ENCODE measurements around the gene MFSD2B. TPM values are rescaled to one million over a fixed set of nuclear protein-coding genes. Genes with fewer than 3 reads are reported as not detected.

MFSD2B gene
- total and polyA plus RNA-seq, 10 of the 15 experiments (the other 5 are each of a cell fraction or from before 2014, with no cell fraction given): 0.07 to 0.51 (median 0.16) TPM; not detected in 4

DNA sequence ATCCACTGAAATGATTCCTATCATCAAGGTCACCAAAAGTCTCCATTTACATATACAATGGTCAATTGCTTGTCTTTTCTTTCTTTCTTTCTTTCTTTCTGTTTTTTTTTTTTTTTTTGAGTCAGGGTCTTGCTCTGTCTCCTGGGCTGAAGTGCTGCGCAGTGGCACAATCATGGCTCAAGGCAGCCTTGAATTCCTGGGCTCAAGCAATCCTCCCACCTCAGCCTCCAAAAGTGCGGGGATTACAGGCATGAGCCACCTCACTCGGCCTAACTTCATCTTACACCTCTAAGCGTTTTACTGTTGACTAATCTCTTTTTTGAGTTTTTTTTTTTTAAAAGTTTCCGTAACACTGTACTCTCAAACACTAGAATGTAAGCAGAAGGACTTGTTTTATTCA lies 65.4 kb downstream of the MFSD2B start (continued):
- TF ChIP-seq SUPT20H (IDR thresholded peaks at IDR 0.05; ENCODE audit: borderline replicate concordance, control insufficient read depth, low read depth, low read length) (no peak), ESRRA (IDR thresholded peaks at IDR 0.05; ENCODE audit: low read length) (no peak)
- TF ChIP-seq, protein P1, sequence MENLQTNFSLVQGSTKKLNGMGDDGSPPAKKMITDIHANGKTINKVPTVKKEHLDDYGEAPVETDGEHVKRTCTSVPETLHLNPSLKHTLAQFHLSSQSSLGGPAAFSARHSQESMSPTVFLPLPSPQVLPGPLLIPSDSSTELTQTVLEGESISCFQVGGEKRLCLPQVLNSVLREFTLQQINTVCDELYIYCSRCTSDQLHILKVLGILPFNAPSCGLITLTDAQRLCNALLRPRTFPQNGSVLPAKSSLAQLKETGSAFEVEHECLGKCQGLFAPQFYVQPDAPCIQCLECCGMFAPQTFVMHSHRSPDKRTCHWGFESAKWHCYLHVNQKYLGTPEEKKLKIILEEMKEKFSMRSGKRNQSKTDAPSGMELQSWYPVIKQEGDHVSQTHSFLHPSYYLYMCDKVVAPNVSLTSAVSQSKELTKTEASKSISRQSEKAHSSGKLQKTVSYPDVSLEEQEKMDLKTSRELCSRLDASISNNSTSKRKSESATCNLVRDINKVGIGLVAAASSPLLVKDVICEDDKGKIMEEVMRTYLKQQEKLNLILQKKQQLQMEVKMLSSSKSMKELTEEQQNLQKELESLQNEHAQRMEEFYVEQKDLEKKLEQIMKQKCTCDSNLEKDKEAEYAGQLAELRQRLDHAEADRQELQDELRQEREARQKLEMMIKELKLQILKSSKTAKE (IDR thresholded peaks at IDR 0.05; ENCODE audit: low read depth, poor library complexity, severe bottlenecking): no peak

Small RNAs within 50 kb of the gene (small RNA-seq; reads per million reads assigned to genes)
- not detected for gene RN7SL610P
- not detected for gene RNU6-370P

Other genes with a start within 250 kb of the MFSD2B start
Only the 7 nearest of the 9 such genes appear.
- gene ATAD2B, start 83.0 kb upstream of the MFSD2B start, total RNA-seq (2014; rRNA removed): 21.5 and 28.9 TPM in 2 replicates
- gene ATAD2B, start 83.0 kb upstream of the MFSD2B start, total RNA-seq (2014; rRNA removed; fragmentation: Illumina TruSeq; extraction: Trizol): 28.9 and 29.9 TPM in 2 replicates
- 22.8 and 29.9 TPM in 2 replicates for gene ATAD2B, start 83.0 kb upstream of the MFSD2B start, total RNA-seq (2021)
- 15.7 and 23.1 TPM in 2 replicates for gene ATAD2B, start 83.0 kb upstream of the MFSD2B start, polyA plus RNA-seq (2011; rRNA removed)
- gene ATAD2B, start 83.0 kb upstream of the MFSD2B start, polyA plus RNA-seq (2014; fragmentation: Illumina TruSeq; extraction: Trizol): 17.9 and 21.1 TPM in 2 replicates
- 1 to 10 TPM; 3.6 to 5.4 TPM for gene ATAD2B, start 83.0 kb upstream of the MFSD2B start, polyA plus RNA-seq (2014; fragmentation: Nextera tagmentation; extraction: Ambion mirVana)
- 10.5 and 11.0 TPM in 2 replicates for gene ATAD2B, start 83.0 kb upstream of the MFSD2B start, polyA plus RNA-seq (2014; rRNA removed)
- gene ATAD2B, start 83.0 kb upstream of the MFSD2B start, polyA plus RNA-seq (2016; fragmentation: Nextera tagmentation; extraction: Ambion mirVana): 10 to 100 TPM; 15.5 to 19.5 TPM
- gene UBXN2A, start 69.6 kb upstream of the MFSD2B start, total RNA-seq (2014; rRNA removed): 13.4 and 15.7 TPM in 2 replicates
- gene UBXN2A, start 69.6 kb upstream of the MFSD2B start, total RNA-seq (2014; rRNA removed; fragmentation: Illumina TruSeq; extraction: Trizol): 16.6 and 16.8 TPM in 2 replicates
- 14.0 and 15.8 TPM in 2 replicates for gene UBXN2A, start 69.6 kb upstream of the MFSD2B start, total RNA-seq (2021)
- 11.8 and 19.2 TPM in 2 replicates for gene UBXN2A, start 69.6 kb upstream of the MFSD2B start, polyA plus RNA-seq (2011; rRNA removed)
- 17.6 and 19.0 TPM in 2 replicates for gene UBXN2A, start 69.6 kb upstream of the MFSD2B start, polyA plus RNA-seq (2014; fragmentation: Illumina TruSeq; extraction: Trizol)
- 1 to 10 TPM; 3.7 to 7.2 TPM for gene UBXN2A, start 69.6 kb upstream of the MFSD2B start, polyA plus RNA-seq (2014; fragmentation: Nextera tagmentation; extraction: Ambion mirVana)
- gene UBXN2A, start 69.6 kb upstream of the MFSD2B start, polyA plus RNA-seq (2014; rRNA removed): 10.8 and 10.9 TPM in 2 replicates
- 10 to 100 TPM; 19.2 to 23.5 TPM for gene UBXN2A, start 69.6 kb upstream of the MFSD2B start, polyA plus RNA-seq (2016; fragmentation: Nextera tagmentation; extraction: Ambion mirVana)
- gene WDCP, start 37.3 kb downstream of the MFSD2B start, total RNA-seq (2014; rRNA removed): 13.8 and 14.6 TPM in 2 replicates
- gene WDCP, start 37.3 kb downstream of the MFSD2B start, total RNA-seq (2014; rRNA removed; fragmentation: Illumina TruSeq; extraction: Trizol): 14.2 and 14.3 TPM in 2 replicates
- gene WDCP, start 37.3 kb downstream of the MFSD2B start, total RNA-seq (2021): 20.6 and 21.3 TPM in 2 replicates
- gene WDCP, start 37.3 kb downstream of the MFSD2B start, polyA plus RNA-seq (2011; rRNA removed): 19.6 and 19.9 TPM in 2 replicates
- 15.0 and 16.5 TPM in 2 replicates for gene WDCP, start 37.3 kb downstream of the MFSD2B start, polyA plus RNA-seq (2014; fragmentation: Illumina TruSeq; extraction: Trizol)
- gene WDCP, start 37.3 kb downstream of the MFSD2B start, polyA plus RNA-seq (2014; fragmentation: Nextera tagmentation; extraction: Ambion mirVana): 1 to 10 TPM; 5.5 to 6.1 TPM
- 8.9 and 10.5 TPM in 2 replicates for gene WDCP, start 37.3 kb downstream of the MFSD2B start, polyA plus RNA-seq (2014; rRNA removed)
- gene WDCP, start 37.3 kb downstream of the MFSD2B start, polyA plus RNA-seq (2016; fragmentation: Nextera tagmentation; extraction: Ambion mirVana): 10 to 100 TPM; 12.1 to 12.5 TPM
- gene FKBP1B, start 39.7 kb downstream of the MFSD2B start, total RNA-seq (2014; rRNA removed): 0.16 and 0.23 TPM in 2 replicates
- gene FKBP1B, start 39.7 kb downstream of the MFSD2B start, total RNA-seq (2014; rRNA removed; fragmentation: Illumina TruSeq; extraction: Trizol): 0.18 TPM in 1 of 2 replicates, not detected in the other
- gene FKBP1B, start 39.7 kb downstream of the MFSD2B start, total RNA-seq (2021): 0.33 TPM in 1 of 2 replicates, not detected in the other
- gene FKBP1B, start 39.7 kb downstream of the MFSD2B start, polyA plus RNA-seq (2011; rRNA removed): 0.24 and 0.27 TPM in 2 replicates
- 0.43 and 0.47 TPM in 2 replicates for gene FKBP1B, start 39.7 kb downstream of the MFSD2B start, polyA plus RNA-seq (2014; fragmentation: Illumina TruSeq; extraction: Trizol)
- under 1 TPM; 0.23 to 0.38 TPM for gene FKBP1B, start 39.7 kb downstream of the MFSD2B start, polyA plus RNA-seq (2014; fragmentation: Nextera tagmentation; extraction: Ambion mirVana)
- 0.30 and 0.53 TPM in 2 replicates for gene FKBP1B, start 39.7 kb downstream of the MFSD2B start, polyA plus RNA-seq (2014; rRNA removed)
- under 1 TPM; 0.21 to 0.23 TPM for gene FKBP1B, start 39.7 kb downstream of the MFSD2B start, polyA plus RNA-seq (2016; fragmentation: Nextera tagmentation; extraction: Ambion mirVana)
- gene SF3B6, start 66.2 kb downstream of the MFSD2B start, total RNA-seq (2014; rRNA removed): 157 and 185 TPM in 2 replicates
- 246 and 250 TPM in 2 replicates for gene SF3B6, start 66.2 kb downstream of the MFSD2B start, total RNA-seq (2014; rRNA removed; fragmentation: Illumina TruSeq; extraction: Trizol)
- gene SF3B6, start 66.2 kb downstream of the MFSD2B start, total RNA-seq (2021): 117 and 118 TPM in 2 replicates
- 248 and 325 TPM in 2 replicates for gene SF3B6, start 66.2 kb downstream of the MFSD2B start, polyA plus RNA-seq (2011; rRNA removed)
- gene SF3B6, start 66.2 kb downstream of the MFSD2B start, polyA plus RNA-seq (2014; fragmentation: Illumina TruSeq; extraction: Trizol): 258 and 323 TPM in 2 replicates
- 100 to 1,000 TPM; 538 to 584 TPM for gene SF3B6, start 66.2 kb downstream of the MFSD2B start, polyA plus RNA-seq (2014; fragmentation: Nextera tagmentation; extraction: Ambion mirVana)
- gene SF3B6, start 66.2 kb downstream of the MFSD2B start, polyA plus RNA-seq (2014; rRNA removed): 226 and 283 TPM in 2 replicates
- 100 to 1,000 TPM; 372 to 415 TPM for gene SF3B6, start 66.2 kb downstream of the MFSD2B start, polyA plus RNA-seq (2016; fragmentation: Nextera tagmentation; extraction: Ambion mirVana)
- gene TP53I3, start 74.7 kb downstream of the MFSD2B start, total RNA-seq (2014; rRNA removed): 12.2 and 13.0 TPM in 2 replicates
- 10.0 and 12.3 TPM in 2 replicates for gene TP53I3, start 74.7 kb downstream of the MFSD2B start, total RNA-seq (2014; rRNA removed; fragmentation: Illumina TruSeq; extraction: Trizol)
- gene TP53I3, start 74.7 kb downstream of the MFSD2B start, total RNA-seq (2021): 10.9 and 11.4 TPM in 2 replicates
- gene TP53I3, start 74.7 kb downstream of the MFSD2B start, polyA plus RNA-seq (2011; rRNA removed): 5.2 and 6.2 TPM in 2 replicates
- 4.7 and 6.5 TPM in 2 replicates for gene TP53I3, start 74.7 kb downstream of the MFSD2B start, polyA plus RNA-seq (2014; fragmentation: Illumina TruSeq; extraction: Trizol)
- 1 to 10 TPM; 1.4 to 2.6 TPM for gene TP53I3, start 74.7 kb downstream of the MFSD2B start, polyA plus RNA-seq (2014; fragmentation: Nextera tagmentation; extraction: Ambion mirVana)
- gene TP53I3, start 74.7 kb downstream of the MFSD2B start, polyA plus RNA-seq (2014; rRNA removed): 15.8 and 16.2 TPM in 2 replicates
- gene TP53I3, start 74.7 kb downstream of the MFSD2B start, polyA plus RNA-seq (2016; fragmentation: Nextera tagmentation; extraction: Ambion mirVana): 10 to 100 TPM; 47.6 to 57.4 TPM
- gene PFN4, start 113.2 kb downstream of the MFSD2B start, total RNA-seq (2014; rRNA removed): 0.93 and 1.0 TPM in 2 replicates
- 1.3 and 1.6 TPM in 2 replicates for gene PFN4, start 113.2 kb downstream of the MFSD2B start, total RNA-seq (2014; rRNA removed; fragmentation: Illumina TruSeq; extraction: Trizol)
- 0.98 and 1.4 TPM in 2 replicates for gene PFN4, start 113.2 kb downstream of the MFSD2B start, total RNA-seq (2021)
- gene PFN4, start 113.2 kb downstream of the MFSD2B start, polyA plus RNA-seq (2011; rRNA removed): 0.12 and 0.29 TPM in 2 replicates
- gene PFN4, start 113.2 kb downstream of the MFSD2B start, polyA plus RNA-seq (2014; fragmentation: Illumina TruSeq; extraction: Trizol): 0.93 and 1.9 TPM in 2 replicates
- gene PFN4, start 113.2 kb downstream of the MFSD2B start, polyA plus RNA-seq (2014; fragmentation: Nextera tagmentation; extraction: Ambion mirVana): under 1 TPM; 0.14 to 0.38 TPM
- gene PFN4, start 113.2 kb downstream of the MFSD2B start, polyA plus RNA-seq (2014; rRNA removed): 0.99 and 2.3 TPM in 2 replicates
- gene PFN4, start 113.2 kb downstream of the MFSD2B start, polyA plus RNA-seq (2016; fragmentation: Nextera tagmentation; extraction: Ambion mirVana): 1 to 10 TPM; 2.1 TPM